Upper lobe of left lung (tissue), 6 donors: Measurements from ENCODE around the gene NT5C2. TPM values are rescaled to one million over a fixed set of nuclear protein-coding genes. Genes with fewer than 3 reads are reported as not detected.
A peak's percentile ranks its signal among the peaks of the same experiment; 100 is the strongest.

Experiments
- ATAC-seq, 2 donors: fragments of 200-7000 bp; cut with Tn5 transposase; one replicate each; pipeline ENCODE4 v1.9.1; 2022; ENCODE audit warnings: mild to moderate bottlenecking in 2 of 2, moderate library complexity in 2 of 2; ENCODE audit not compliant: low FRiP score in 2 of 2
- DNase-seq, 2 donors: peaks; one replicate each; pipeline ENCODE4 v3.0.0-alpha.2; 2019 to 2020
- H3K27ac ChIP-seq, 4 donors: fragments of 200-600 bp; sonication (generic); one replicate each; pipeline ENCODE4 v1.5.1; 2016 to 2019
- H3K27me3 ChIP-seq, 4 donors: fragments of 200-600 bp; sonication (generic); one replicate each; pipeline ENCODE4 v1.5.1; 2017 to 2019
- H3K36me3 ChIP-seq, 4 donors: fragments of 200-600 bp; sonication (generic); one replicate each; pipeline ENCODE4 v1.5.1; 2016 to 2019
- H3K4me1 ChIP-seq, 4 donors: fragments of 200-600 bp; sonication (generic); one replicate each; pipeline ENCODE4 v1.5.1; 2018 to 2019
- H3K4me3 ChIP-seq, 4 donors: fragments of 200-600 bp; sonication (generic); one replicate each; pipeline ENCODE4 v1.5.1; 2017 to 2019; ENCODE audit warnings: mild to moderate bottlenecking in 2 of 4, moderate library complexity in 1 of 4
- H3K9me3 ChIP-seq, 4 donors: fragments of 200-600 bp; sonication (generic); one replicate each; pipeline ENCODE4 v1.5.1; 2018 to 2019
- EP300 ChIP-seq, 4 donors: sonication (generic); formaldehyde crosslinking; IDR thresholded peaks; one replicate each; pipeline ENCODE4 v1.5.1; 2017; ENCODE audit warnings: antibody characterized with exemption in 4 of 4, control low read depth in 2 of 4
- POLR2A ChIP-seq, 4 donors: fragments of 450-650 bp; IDR thresholded peaks; one replicate each; pipeline ENCODE4 v1.5.1; 2016 to 2017; ENCODE audit warnings: antibody characterized with exemption in 4 of 4, mild to moderate bottlenecking in 2 of 4
- POLR2AphosphoS5 ChIP-seq, 2 donors: sonication (generic); formaldehyde crosslinking; IDR thresholded peaks; one replicate each; pipeline ENCODE4 v1.5.1; 2017; ENCODE audit warnings: antibody characterized with exemption in 2 of 2
- WGBS, 2 donors: methylation state at CpG; one replicate each; pipeline ENCODE4 v1.1.5; 2017 to 2018; 5-methylcytosine and 5-hydroxymethylcytosine counted together
- total RNA-seq, 6 donors: library from RNA; depleted of rRNA in 4 of 6; stranded (reverse); fragments of >200 nt in 4 of 6; gene quantifications; one replicate each; pipeline versions ENCODE4 v1.1.0 to v1.2.1, GENCODE V29; 2016 to 2021
- TF ChIP-seq, protein P1 (sequence below), 6 experiments: fragments of 450-650 bp in 4 of 6; fragments of 200-600 bp in 2 of 6; sonication (generic) in 2 of 6; IDR thresholded peaks; one replicate each; pipeline ENCODE4 v1.5.1; 2016 to 2019; ENCODE audit warnings: antibody characterized with exemption in 6 of 6
- donor health status: DM: no; HTN: no; CAD: no; lungs with moderate emphysema.
- donor health status: DM: no; HTN: yes; CAD: no; lungs with severe emphysema.

NT5C2 gene
- total RNA-seq, 6 donors from 2014 or later: 47.4 to 122 (median 85.1) TPM

DNA sequence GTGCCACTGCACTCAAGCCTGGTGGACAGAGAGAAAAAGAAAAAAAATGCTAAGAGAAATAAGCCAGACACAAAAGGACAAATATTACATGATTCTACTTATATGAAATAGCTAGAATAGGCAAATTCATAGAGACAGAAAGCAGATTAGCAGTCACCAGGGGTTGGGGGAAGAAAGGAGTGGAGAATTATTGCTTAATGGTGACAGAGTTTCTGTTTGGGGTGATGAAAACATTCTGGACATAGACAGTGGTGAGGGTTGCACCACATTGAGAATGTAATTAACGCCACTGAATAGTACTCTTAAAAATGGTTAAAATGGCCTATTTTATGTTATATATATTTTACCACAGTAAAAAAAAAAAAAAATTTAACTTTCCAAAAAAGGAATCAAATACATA, 6.4 kb upstream of the NT5C2 start:
- peak overlapping the region in 2 of 4 donors; percentile 49 to 73 for H3K27ac ChIP-seq

DNA sequence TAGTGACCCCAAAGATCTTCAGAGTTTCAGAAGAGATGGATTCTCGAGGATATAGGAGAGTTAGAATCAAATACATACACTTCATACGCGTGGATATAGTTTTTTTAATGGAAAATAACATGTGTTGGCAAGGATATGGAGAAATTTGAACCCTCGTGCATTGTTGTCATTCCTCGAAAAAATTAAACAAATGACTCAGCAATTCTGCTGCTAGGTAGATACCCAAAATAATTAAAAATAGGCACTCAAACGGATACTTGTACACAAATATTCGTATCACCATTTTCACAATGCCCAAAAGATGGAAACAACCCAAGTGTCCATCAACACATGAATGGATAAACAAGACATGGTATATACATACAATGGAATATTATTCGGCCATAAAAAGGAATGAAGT, 5.6 kb upstream of the NT5C2 start:
- H3K4me1 ChIP-seq: peaks cover 11 to 26% (median 17%) of the 10 kb centered on the region in 4 donors
- ATAC-seq: no peak
- TF ChIP-seq EP300 (IDR thresholded peaks at IDR 0.05) (no peak), POLR2A (IDR thresholded peaks at IDR 0.05) (no peak), POLR2AphosphoS5 (IDR thresholded peaks at IDR 0.05) (no peak)
- TF ChIP-seq, protein P1, sequence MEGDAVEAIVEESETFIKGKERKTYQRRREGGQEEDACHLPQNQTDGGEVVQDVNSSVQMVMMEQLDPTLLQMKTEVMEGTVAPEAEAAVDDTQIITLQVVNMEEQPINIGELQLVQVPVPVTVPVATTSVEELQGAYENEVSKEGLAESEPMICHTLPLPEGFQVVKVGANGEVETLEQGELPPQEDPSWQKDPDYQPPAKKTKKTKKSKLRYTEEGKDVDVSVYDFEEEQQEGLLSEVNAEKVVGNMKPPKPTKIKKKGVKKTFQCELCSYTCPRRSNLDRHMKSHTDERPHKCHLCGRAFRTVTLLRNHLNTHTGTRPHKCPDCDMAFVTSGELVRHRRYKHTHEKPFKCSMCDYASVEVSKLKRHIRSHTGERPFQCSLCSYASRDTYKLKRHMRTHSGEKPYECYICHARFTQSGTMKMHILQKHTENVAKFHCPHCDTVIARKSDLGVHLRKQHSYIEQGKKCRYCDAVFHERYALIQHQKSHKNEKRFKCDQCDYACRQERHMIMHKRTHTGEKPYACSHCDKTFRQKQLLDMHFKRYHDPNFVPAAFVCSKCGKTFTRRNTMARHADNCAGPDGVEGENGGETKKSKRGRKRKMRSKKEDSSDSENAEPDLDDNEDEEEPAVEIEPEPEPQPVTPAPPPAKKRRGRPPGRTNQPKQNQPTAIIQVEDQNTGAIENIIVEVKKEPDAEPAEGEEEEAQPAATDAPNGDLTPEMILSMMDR (IDR thresholded peaks at IDR 0.05): no peak
- H3K9me3 ChIP-seq: no peaks in the 10 kb centered on the region
- peak overlapping the region in 1 of 4 donors; percentile 73 for H3K27ac ChIP-seq
- no peak for DNase-seq
- H3K4me3 ChIP-seq: no peak overlapping the region
- WGBS, 2 donors: 83% methylated on average over 8 of the region's 8 CpGs
- H3K27me3 ChIP-seq: no peaks in the 10 kb centered on the region
- no peaks in the 10 kb centered on the region for H3K36me3 ChIP-seq

More for the DNA sequence above, 6.4 kb upstream of the NT5C2 start:
- Histone ChIP-seq H3K4me3 (no peak overlapping the region), H3K36me3 (no peaks in the 10 kb centered on the region), H3K27me3 (no peaks in the 10 kb centered on the region), H3K4me1 (peaks cover 8 to 20% (median 10%) of the 10 kb centered on the region in 4 donors), H3K9me3 (no peaks in the 10 kb centered on the region)
- DNase-seq (no peak), ATAC-seq (peak in 1 of 2 donors; percentile 39)
- WGBS, 2 donors: 79 to 89% methylated on average over 1 of the region's 1 CpG
- no peak for TF ChIP-seq POLR2AphosphoS5 (IDR thresholded peaks at IDR 0.05)
- no peak for TF ChIP-seq EP300 (IDR thresholded peaks at IDR 0.05)
- TF ChIP-seq, protein P1 (IDR thresholded peaks at IDR 0.05): no peak
- no peak for TF ChIP-seq POLR2A (IDR thresholded peaks at IDR 0.05)

DNA sequence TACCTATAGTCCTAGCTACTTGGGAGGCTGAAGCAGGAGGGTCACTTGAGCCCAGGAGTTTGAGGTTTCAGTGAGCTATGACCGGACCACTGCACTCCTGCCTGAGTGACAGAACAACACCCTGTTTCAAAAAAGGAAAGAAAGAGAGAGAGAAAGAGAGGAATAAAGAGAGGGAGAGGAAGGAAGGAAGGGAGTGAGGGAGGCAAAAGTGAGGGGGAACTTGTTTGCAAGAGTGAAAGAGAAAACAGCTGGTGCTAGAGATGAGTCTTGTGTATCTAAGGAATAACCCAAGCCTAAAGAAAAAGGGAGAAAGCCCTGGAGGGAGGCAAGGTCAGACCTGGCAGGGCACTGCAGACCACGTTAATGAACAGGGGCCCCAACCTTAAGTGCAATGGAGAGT, 4.8 kb upstream of the NT5C2 start:
- Histone ChIP-seq H3K36me3 (no peaks in the 10 kb centered on the region), H3K9me3 (no peaks in the 10 kb centered on the region), H3K4me3 (no peak overlapping the region), H3K4me1 (peaks cover 15 to 29% (median 21%) of the 10 kb centered on the region in 4 donors), H3K27me3 (no peaks in the 10 kb centered on the region), H3K27ac (peak overlapping the region; percentile 53 to 73 (median 65))
- DNase-seq (no peak), ATAC-seq (no peak)
- TF ChIP-seq POLR2AphosphoS5 (IDR thresholded peaks at IDR 0.05) (no peak), EP300 (IDR thresholded peaks at IDR 0.05) (no peak), POLR2A (IDR thresholded peaks at IDR 0.05) (no peak)
- TF ChIP-seq, protein P1 (IDR thresholded peaks at IDR 0.05): no peak
- WGBS, 2 donors: 38 to 53% methylated on average over 2 of the region's 2 CpGs

DNA sequence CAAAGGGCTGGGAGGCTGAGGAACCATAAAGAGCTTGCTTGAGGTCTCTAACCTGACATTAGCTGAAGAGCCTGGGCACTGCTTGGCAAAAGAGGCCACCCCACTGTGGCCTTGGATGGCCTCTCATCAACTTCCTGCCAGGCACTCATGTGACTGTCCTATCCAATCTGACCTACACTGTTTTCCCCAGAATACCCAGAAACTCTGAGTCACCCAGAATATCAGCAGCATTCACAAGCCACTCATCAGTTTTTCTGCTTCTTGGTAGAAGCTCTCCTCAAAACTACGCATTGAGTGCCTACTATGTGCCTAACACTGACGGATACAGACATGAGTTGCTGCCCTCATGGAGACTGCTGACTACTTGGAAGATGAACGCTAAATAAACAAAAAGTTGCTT, 4.1 kb upstream of the NT5C2 start:
- Histone ChIP-seq H3K4me3 (no peak overlapping the region), H3K9me3 (no peaks in the 10 kb centered on the region), H3K27me3 (no peaks in the 10 kb centered on the region), H3K36me3 (no peaks in the 10 kb centered on the region), H3K27ac (peak overlapping the region; percentile 53 to 73 (median 65)), H3K4me1 (peaks cover 15 to 29% (median 21%) of the 10 kb centered on the region in 4 donors)
- ATAC-seq: peak; percentile 49 to 58
- 53% methylated on average over 3 of the region's 3 CpGs for WGBS, 2 donors
- peak in 1 of 2 donors; percentile 80 for DNase-seq
- TF ChIP-seq POLR2AphosphoS5 (IDR thresholded peaks at IDR 0.05) (peak; percentile 64 to 81), EP300 (IDR thresholded peaks at IDR 0.05) (peak in 1 of 4 donors; percentile 56), POLR2A (IDR thresholded peaks at IDR 0.05) (peak in 1 of 4 donors; percentile 63)
- TF ChIP-seq, protein P1 (IDR thresholded peaks at IDR 0.05): no peak

DNA sequence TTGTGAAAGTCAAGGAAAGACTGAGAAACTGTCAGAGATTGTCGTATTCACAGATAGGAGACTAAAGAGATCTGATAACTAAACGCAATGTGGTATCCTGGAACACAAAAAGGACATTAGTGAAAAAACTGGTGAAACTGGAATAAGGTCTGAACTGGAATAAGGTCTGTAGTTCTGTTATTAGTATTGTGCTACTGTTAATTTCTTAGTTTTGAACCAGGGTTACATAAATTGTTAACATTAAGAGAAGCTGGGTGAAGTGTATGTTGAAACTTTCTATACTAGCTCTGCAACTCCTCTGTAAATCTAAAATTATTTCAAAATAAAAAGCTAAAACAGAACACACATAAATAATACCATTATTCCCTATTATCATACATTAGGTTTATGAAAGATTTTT, 3.4 kb upstream of the NT5C2 start:
- H3K9me3 ChIP-seq: no peaks in the 10 kb centered on the region
- no peaks in the 10 kb centered on the region for H3K27me3 ChIP-seq
- 74 to 89% methylated on average over 2 of the region's 2 CpGs for WGBS, 2 donors
- DNase-seq (no peak), ATAC-seq (no peak)
- peaks cover 18 to 33% (median 27%) of the 10 kb centered on the region in 4 donors for H3K4me1 ChIP-seq
- H3K4me3 ChIP-seq: no peak overlapping the region
- TF ChIP-seq, protein P1 (IDR thresholded peaks at IDR 0.05): no peak
- TF ChIP-seq POLR2A (IDR thresholded peaks at IDR 0.05) (no peak), EP300 (IDR thresholded peaks at IDR 0.05) (no peak), POLR2AphosphoS5 (IDR thresholded peaks at IDR 0.05) (no peak)
- H3K36me3 ChIP-seq: no peaks in the 10 kb centered on the region
- H3K27ac ChIP-seq: peak overlapping the region; percentile 53 to 73 (median 65)
